HL-60 (cell line): ENCODE measurements around the gene HOXA13.

Source experiments
- DNase-seq, 2 experiments: peaks; one replicate each; pipeline ENCODE4 v3.0.0-alpha.2; 2010 to 2020; ENCODE audit warnings: low read depth in 1 of 2, low spot score in 1 of 2
- H3K27ac ChIP-seq: fragments of 250-450 bp; sonication (Bioruptor Pico); replicated peaks from 2 replicates; pipeline ENCODE4 v1.5.1; 2020; ENCODE audit warnings: mild to moderate bottlenecking, moderate library complexity
- H3K27me3 ChIP-seq: fragments of 250-450 bp; sonication (Bioruptor Pico); 2 replicates; pipeline ENCODE4 v1.5.1; 2021; ENCODE audit warnings: mild to moderate bottlenecking, moderate library complexity; ENCODE audit not compliant: insufficient read depth, poor library complexity, severe bottlenecking
- H3K4me3 ChIP-seq: replicated peaks from 2 replicates; pipeline ENCODE4 v1.5.1; 2011; ENCODE audit warnings: mild to moderate bottlenecking, control low read depth, low read length; ENCODE audit not compliant: insufficient read depth
- CTCF ChIP-seq: IDR thresholded peaks from one replicate; pipeline ENCODE4 v1.5.1; 2011; ENCODE audit warnings: low read length, control low read depth, inconsistent platforms; ENCODE audit not compliant: insufficient read depth
- GABPA ChIP-seq: IDR thresholded peaks from 2 replicates; pipeline ENCODE4 v1.6.1; 2012; ENCODE audit warnings: low read depth
- POLR2AphosphoS5 ChIP-seq: IDR thresholded peaks from 2 replicates; pipeline ENCODE4 v1.6.1; 2012; ENCODE audit warnings: low read depth
- REST ChIP-seq: IDR thresholded peaks from 2 replicates; pipeline ENCODE4 v1.6.1; 2012; ENCODE audit warnings: low read depth; ENCODE audit not compliant: insufficient replicate concordance
- SPI1 ChIP-seq: IDR thresholded peaks from 2 replicates; pipeline ENCODE4 v1.6.1; 2012; ENCODE audit warnings: low read depth, mild to moderate bottlenecking, borderline replicate concordance

Gene HOXA13

GRCh38 chr7:27245124-27245797 lies 45.4 kb upstream of the HOXA13 start:
- TF ChIP-seq SPI1 = no peak
- TF ChIP-seq CTCF = no peak
- TF ChIP-seq POLR2AphosphoS5 = no peak
- TF ChIP-seq GABPA = no peak
- TF ChIP-seq REST = no peak
- H3K4me3 ChIP-seq = no peak overlapping the region
- no peak for DNase-seq

GRCh38 chr7:27244488-27245123 lies 44.7 kb upstream of the HOXA13 start:
- TF ChIP-seq REST = no peak
- TF ChIP-seq CTCF = no peak
- TF ChIP-seq SPI1 = no peak
- TF ChIP-seq GABPA = no peak
- TF ChIP-seq POLR2AphosphoS5 = no peak
- Histone ChIP-seq H3K27me3 (peaks cover 93% of the 10 kb centered on the region), H3K27ac (no peak overlapping the region), H3K4me3 (no peak overlapping the region)
- no peak for DNase-seq

More at GRCh38 chr7:27245124-27245797, 45.4 kb upstream of the HOXA13 start:
- Histone ChIP-seq H3K27me3 (peaks cover 93% of the 10 kb centered on the region), H3K27ac (no peak overlapping the region)

- Histone ChIP-seq H3K4me3 (no peak overlapping the region), H3K27ac (no peak overlapping the region), H3K27me3 (peaks cover 91% of the 10 kb centered on the region)
- no peak for DNase-seq
- no peak for TF ChIP-seq CTCF
- no peak for TF ChIP-seq REST
- no peak for TF ChIP-seq SPI1
- TF ChIP-seq POLR2AphosphoS5 = no peak
- no peak for TF ChIP-seq GABPA
Measured at GRCh38 chr7:27243340-27244163, 43.7 kb upstream of the HOXA13 start.
